ENCODE results near the gene ADISSP. TPM values are rescaled to one million over a fixed set of nuclear protein-coding genes. Genes with fewer than 3 reads are reported as not detected.

Gene ADISSP
- total RNA-seq, 3 donors from 2014 or later (not counting 1 experiment from before 2014, with no cell fraction given): 10.1 to 13.5 (median 12.3) TPM

DNA sequence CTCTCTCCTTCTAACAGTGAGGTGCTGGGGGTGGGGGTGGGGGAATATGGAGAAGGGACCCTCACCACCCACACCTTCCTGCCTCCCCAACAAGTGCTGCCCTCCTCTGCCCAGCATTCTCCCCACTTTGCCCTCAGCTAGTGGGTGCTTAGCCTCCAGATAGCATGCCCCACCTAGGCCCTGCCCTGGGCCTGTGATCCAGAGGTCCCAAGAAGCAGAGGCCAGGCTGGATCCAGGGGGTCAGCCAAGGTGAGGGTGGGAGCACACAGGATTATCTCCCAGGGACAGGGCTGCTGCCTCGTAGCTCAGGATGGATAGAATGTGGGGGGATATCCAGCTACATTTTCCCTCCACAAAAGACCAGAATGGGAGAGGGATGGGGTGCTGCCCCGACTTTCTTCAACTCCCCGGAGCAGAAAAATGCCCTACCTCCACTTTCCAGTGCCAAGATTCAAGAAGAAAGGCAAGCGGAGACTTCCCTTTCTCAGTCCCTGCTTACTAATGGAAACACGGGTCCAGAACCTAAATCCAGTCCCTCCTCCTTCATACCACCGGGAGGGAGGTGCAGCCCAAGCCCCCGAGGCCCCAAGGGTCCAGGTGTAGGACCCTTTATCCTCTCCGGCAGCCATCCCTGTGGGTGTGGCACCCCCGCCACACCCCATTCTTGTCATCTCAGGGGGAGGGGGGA lies 987 bp downstream of the ADISSP start:
- Histone ChIP-seq H3K9me3 (ENCODE audit: control insufficient read depth, insufficient read depth, low read length) (no peaks in the 10 kb centered on the region), H3K4me1 (ENCODE audit: control insufficient read depth, insufficient read depth, low read length) (peaks cover 45% of the 10 kb centered on the region), H3K36me3 (ENCODE audit: control insufficient read depth, insufficient read depth, low read length) (no peaks in the 10 kb centered on the region), H3K4me3 (ENCODE audit: low read length) (peak overlapping the region; percentile 81), H3K27me3 (ENCODE audit: control insufficient read depth, insufficient read depth, low read length) (no peaks in the 10 kb centered on the region), H3K27ac (ENCODE audit: low read length) (no peak overlapping the region)
- peak overlapping the region in 1 of 2 donors; percentile 94 for H3K27ac Mint-ChIP-seq
- no peaks in the 10 kb centered on the region for H3K36me3 Mint-ChIP-seq
- no peaks in the 10 kb centered on the region for H3K9me3 Mint-ChIP-seq
- DNase-seq (no peak), ATAC-seq (no peak)
- WGBS (ENCODE audit: insufficient coverage): 39% methylated on average over 8 of the region's 9 CpGs
- H3K4me1 Mint-ChIP-seq: peaks cover 5 to 33% of the 10 kb centered on the region in 2 donors
- no peak for TF ChIP-seq CTCF (IDR thresholded peaks at IDR 0.05)
- intact Hi-C loops (cut with micrococcal nuclease): no loop called here
- peak overlapping the region; percentile 76 for H3K4me3 Mint-ChIP-seq
- no peaks in the 10 kb centered on the region for H3K27me3 Mint-ChIP-seq (ENCODE audit: low read depth in 2 of 2)

GRCh38 chr20:3765171-3765882 lies 2.2 kb downstream of the ADISSP start:
- peaks cover 45% of the 10 kb centered on the region for H3K4me1 ChIP-seq (ENCODE audit: control insufficient read depth, insufficient read depth, low read length)
- 95% methylated on average over 3 of the region's 3 CpGs for WGBS (ENCODE audit: insufficient coverage)
- no peak for DNase-seq
- H3K27me3 ChIP-seq (ENCODE audit: control insufficient read depth, insufficient read depth, low read length): no peaks in the 10 kb centered on the region
- peaks cover 5 to 33% of the 10 kb centered on the region in 2 donors for H3K4me1 Mint-ChIP-seq
- H3K27me3 Mint-ChIP-seq (ENCODE audit: low read depth in 2 of 2): no peaks in the 10 kb centered on the region
- no peak for ATAC-seq
- no peaks in the 10 kb centered on the region for H3K36me3 Mint-ChIP-seq
- no peak overlapping the region for H3K27ac ChIP-seq (ENCODE audit: low read length)
- H3K4me3 ChIP-seq (ENCODE audit: low read length): no peak overlapping the region
- TF ChIP-seq CTCF (IDR thresholded peaks at IDR 0.05): no peak
- H3K4me3 Mint-ChIP-seq: no peak overlapping the region
- no peaks in the 10 kb centered on the region for H3K9me3 ChIP-seq (ENCODE audit: control insufficient read depth, insufficient read depth, low read length)
- H3K9me3 Mint-ChIP-seq: no peaks in the 10 kb centered on the region
- intact Hi-C loops (cut with micrococcal nuclease): no loop called here
- no peak overlapping the region for H3K27ac Mint-ChIP-seq
- no peaks in the 10 kb centered on the region for H3K36me3 ChIP-seq (ENCODE audit: control insufficient read depth, insufficient read depth, low read length)

DNA sequence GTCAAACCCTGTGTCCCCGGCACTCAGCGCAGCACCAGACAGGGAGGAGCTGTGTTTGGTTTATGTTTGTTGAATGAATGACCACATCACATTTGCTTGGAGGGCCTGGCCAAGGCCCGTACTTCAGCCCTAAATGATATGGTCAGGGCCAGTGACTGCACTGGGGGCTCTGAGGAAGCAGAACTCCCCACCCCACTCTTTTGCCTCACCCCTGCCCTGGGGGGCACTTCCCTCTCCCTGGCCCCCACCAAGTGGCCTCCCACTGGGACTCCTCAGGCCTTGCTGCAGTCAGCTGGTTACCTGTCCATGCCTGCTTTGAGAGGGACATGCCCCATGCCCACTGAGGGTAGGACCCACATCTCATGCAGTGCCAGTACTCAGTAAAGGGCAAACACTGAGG lies 2.9 kb downstream of the ADISSP start:
- peaks cover 5 to 33% of the 10 kb centered on the region in 2 donors for H3K4me1 Mint-ChIP-seq
- H3K27me3 ChIP-seq (ENCODE audit: control insufficient read depth, insufficient read depth, low read length): no peaks in the 10 kb centered on the region
- H3K9me3 ChIP-seq (ENCODE audit: control insufficient read depth, insufficient read depth, low read length): no peaks in the 10 kb centered on the region
- H3K4me3 ChIP-seq (ENCODE audit: low read length): no peak overlapping the region
- no peaks in the 10 kb centered on the region for H3K36me3 ChIP-seq (ENCODE audit: control insufficient read depth, insufficient read depth, low read length)
- no peaks in the 10 kb centered on the region for H3K36me3 Mint-ChIP-seq
- intact Hi-C loops (cut with micrococcal nuclease): no loop called here
- TF ChIP-seq CTCF (IDR thresholded peaks at IDR 0.05): no peak
- ATAC-seq (no peak), DNase-seq (no peak)
- no peak overlapping the region for H3K4me3 Mint-ChIP-seq
- 97% methylated on average over 3 of the region's 3 CpGs for WGBS (ENCODE audit: insufficient coverage)
- no peaks in the 10 kb centered on the region for H3K9me3 Mint-ChIP-seq
- H3K4me1 ChIP-seq (ENCODE audit: control insufficient read depth, insufficient read depth, low read length): peaks cover 45% of the 10 kb centered on the region
- H3K27ac Mint-ChIP-seq: no peak overlapping the region
- H3K27ac ChIP-seq (ENCODE audit: low read length): no peak overlapping the region
- no peaks in the 10 kb centered on the region for H3K27me3 Mint-ChIP-seq (ENCODE audit: low read depth in 2 of 2)

Data from natural killer cell (primary cell).